Measurements from ENCODE around the gene MROH7.
"Not testable (repeated sequence)": the region's sequence is repeated elsewhere in the genome, so short reads cannot be mapped to it uniquely, and the experiment has no call there.

MROH7 gene

DNA sequence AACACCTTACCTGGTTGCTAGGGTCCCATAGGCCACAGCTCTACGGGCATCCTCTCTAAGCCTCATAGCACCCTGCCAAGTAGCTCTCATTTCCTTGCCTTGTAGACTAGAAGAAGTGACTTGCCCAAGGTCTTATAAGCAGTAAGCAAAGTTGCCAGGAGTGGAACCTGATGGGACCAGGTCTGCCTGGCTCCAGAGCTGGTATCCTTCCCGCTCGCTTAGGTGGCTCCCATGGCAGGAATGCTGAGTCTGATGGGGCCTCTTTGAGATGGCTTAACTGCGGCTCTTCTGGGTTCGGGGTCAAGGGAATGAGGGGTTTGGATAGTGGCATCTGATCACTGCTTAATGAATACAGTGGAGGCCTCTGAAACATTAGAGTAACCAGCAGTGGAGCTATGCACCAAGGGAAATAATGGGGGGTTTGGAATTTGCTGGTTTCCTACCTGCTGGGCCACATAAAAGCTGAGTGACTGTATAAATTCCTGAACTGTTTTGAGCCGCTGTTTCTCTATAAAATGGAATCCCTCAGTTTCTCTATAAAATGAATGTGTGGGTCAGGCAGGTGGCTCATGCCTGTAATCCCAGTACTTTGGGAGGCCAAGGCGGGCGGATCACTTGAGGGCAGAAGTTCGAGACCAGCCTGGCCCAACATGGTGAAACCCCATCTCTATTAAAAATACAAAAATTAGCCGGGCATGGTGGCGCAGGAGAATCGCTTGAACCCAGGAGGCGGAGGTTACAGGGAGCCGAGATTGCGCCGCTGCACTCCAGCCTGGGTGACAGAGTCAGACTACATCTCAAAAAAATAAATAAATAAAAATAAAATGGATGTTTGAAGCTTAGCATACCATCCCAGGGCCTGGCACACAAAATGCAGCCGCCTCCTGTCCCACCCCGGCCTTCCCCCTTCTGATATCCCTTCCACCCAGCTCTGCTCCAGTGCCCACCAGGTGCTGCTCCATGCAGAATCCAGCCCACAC is 30.7 kb upstream of the MROH7 start:
- no peak for DNase-seq

GRCh38 chr1:54611621-54612020 is 30.0 kb upstream of the MROH7 start:
- DNase-seq = no peak

DNA sequence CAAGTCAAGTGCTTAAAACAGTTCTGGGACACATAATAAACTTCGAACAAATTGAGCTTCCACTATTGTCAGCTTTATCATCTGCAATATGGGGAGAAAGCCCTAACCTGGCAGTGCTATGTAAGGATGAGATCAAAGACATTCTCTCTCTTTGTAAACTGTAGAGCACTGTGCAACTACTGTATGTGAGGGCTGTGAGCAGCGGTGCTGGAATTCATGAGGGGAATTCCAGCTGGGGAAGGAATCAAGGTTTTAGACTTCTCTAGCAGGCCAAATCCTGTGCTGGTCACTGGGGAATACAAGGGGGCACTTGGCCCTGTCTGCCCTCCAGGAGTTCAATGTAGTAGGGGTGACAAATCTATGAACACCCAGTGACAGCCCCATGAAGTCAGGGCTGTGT is 27.6 kb upstream of the MROH7 start:
- no peak for DNase-seq

- DNase-seq = no peak
Observed at GRCh38 chr1:54614563-54614962, 27.0 kb upstream of the MROH7 start.

DNA sequence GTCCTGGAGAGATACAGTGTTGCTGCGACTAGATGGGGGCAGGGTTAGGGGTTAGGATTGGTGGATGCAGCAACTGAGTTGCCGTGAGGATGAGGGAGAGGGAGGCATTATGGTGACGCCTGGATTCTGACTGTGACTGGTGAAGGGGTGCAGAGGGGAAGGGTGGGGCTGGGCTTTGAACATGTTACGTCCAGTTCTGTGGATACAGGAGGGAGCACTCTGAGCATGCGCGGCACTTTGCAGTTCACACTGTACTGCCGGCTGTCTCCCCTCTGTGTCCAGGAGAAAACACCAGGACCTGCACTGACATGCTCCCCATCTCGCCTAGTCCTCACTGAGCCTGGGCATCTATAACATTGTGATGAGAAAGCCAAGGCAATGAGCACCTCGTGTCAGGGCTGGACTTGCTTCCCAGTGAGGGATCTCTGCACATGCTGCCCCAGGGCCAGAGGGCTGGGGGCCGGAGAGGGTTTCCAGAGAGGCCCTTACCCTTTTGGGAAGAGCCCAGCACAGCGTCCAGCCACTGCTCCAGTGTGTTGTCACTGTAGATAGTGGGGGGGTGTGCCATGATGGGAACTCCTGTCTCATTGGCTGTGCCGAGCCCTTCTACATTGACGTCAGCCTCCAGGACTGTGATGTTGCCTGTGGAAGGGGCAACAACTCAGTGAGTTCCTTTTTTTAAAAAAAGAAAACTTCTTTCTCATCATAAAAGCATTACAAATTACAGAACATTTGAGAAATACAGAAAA is 25.9 kb upstream of the MROH7 start:
- DNase-seq = no peak

GRCh38 chr1:54619749-54620148 is 21.8 kb upstream of the MROH7 start:
- DNase-seq = no peak

DNA sequence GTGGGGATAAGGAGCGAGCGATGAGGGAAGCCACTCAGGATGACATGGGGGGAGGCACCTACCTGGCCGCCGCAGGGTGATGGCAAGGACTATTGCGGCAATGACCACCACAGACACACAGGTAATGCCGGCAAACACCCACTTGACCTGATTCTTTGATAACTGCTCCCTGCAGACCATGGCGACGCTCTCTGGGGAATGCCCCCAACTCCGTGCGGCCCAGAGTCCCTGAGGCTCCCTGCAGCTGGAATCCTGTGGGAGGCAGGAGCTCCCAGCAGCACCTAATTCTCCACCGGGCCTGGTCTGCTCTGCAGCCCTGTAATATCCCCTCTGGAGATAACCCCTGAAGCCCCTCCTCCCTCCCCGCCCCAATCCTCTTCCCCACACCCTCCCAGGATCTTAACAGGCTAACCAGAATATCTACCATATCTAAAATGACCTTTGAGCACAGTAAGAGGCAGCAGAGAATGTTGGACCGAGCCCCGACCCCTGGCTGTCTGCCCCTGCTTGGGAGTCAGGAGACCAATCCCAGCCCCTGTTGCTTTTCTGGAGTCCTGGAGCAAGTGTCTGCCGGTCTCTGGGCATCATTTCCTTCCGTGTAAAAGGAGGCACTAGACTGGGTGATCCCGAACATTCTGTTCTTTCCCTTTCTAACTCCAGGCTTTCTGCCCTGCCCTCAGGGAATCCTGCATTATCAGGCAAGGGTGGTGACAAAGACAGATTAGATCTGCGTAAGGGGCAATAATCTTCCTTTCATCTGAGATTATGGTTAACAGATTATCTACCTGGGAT is 18.2 kb upstream of the MROH7 start, which contains the start of gene FAM151A:
TSS of gene FAM151A (minus strand) at position 310 of the 792 bp plus-strand sequence. CDS start at position 180, 130 bp downstream.
- no peak for DNase-seq

- DNase-seq = no peak
Observed at GRCh38 chr1:54624466-54625464, 16.8 kb upstream of the MROH7 start.

DNA sequence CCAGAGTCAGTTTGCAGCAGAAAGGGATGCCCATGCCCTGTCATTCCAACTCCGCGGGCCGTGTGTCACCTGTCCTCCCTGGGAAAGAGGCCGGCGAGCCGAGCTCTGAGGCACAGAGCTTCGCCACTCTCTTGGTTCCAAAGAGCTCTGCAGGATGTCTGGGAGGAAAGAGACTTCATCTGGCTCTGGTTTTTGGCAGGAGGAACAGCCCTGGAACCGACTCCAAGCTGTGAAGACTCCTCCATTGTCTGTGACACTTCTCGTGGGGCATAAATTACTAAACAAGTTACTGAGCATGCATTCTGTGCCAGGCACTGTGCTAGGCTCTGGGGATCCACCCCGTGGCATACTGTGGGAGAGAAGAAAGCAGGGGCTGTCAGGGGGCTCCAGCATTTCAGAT is 14.4 kb upstream of the MROH7 start:
- DNase-seq = no peak

- DNase-seq = not testable (repeated sequence)
Observed at GRCh38 chr1:54635804-54636203, 5.8 kb upstream of the MROH7 start.

DNA sequence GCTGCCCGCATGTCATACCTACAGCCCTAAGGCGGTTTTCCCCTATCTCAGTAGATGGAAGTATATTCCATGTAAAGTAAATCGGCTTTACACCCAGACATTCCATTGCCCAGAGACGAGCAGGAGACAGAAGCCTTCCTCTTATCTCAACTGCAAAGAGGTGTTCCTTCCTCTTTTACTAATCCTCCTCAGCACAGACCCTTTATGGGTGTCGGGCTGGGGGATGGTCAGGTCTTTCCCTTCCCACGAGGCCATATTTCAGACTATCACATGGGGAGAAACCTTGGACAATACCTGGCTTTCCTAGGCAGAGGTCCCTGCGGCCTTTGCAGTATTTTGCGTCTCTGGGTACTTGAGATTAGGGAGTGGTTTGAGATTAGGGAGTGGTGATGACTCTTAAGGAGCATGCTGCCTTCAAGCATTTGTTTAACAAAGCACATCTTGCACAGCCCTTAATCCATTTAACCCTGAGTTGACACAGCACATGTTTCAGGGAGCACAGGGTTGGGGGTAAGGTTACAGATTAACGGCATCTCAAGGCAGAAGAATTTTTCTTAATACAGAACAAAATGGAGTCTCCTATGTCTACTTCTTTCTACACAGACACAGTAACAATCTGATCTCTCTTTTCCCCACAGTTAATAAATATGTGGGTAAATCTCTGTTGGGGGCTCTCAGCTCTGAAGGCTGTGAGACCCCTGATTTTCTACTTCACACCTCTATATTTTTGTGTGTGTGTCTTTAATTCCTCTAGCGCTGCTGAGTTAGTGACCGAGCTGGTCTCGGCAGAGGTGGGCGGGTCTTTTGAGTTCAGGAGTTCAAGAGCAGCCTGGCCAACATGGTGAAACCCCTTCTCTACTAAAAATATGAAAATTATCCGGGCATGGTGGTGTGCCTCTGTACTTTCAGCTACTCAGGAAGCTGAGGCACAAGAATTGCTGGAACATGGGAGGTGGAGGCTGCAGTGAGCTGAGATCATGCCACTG is 4.8 kb upstream of the MROH7 start:
- DNase-seq = not testable (repeated sequence)

GRCh38 chr1:54640361-54640760 is 1.2 kb upstream of the MROH7 start:
- DNase-seq = no peak

DNA sequence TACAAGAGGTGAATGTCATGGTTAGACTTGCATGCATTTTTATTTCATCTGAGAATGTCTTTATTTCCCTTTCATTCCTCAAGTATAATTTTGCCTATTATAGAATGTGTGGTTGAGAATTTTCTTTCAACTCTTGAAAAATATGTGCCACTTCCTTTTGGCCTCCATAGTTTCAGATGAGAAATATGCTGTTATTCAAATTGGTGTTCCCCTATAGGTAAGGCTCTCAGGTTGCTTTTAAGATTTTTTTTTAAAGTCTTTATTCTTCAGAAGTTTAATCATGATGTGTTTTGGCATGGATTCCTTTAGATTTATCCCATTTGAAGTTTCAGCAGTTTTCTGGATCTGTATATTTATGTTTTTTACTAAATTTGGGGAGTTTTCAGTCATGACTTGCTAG is 2.1 kb downstream of the MROH7 start:
- no peak for DNase-seq

GRCh38 chr1:54645806-54646676 is 4.5 kb downstream of the MROH7 start:
- DNase-seq = no peak

GRCh38 chr1:54649130-54649898 is 7.7 kb downstream of the MROH7 start:
- DNase-seq = no peak

- DNase-seq = no peak
Observed at GRCh38 chr1:54649921-54650320, 8.3 kb downstream of the MROH7 start.

DNA sequence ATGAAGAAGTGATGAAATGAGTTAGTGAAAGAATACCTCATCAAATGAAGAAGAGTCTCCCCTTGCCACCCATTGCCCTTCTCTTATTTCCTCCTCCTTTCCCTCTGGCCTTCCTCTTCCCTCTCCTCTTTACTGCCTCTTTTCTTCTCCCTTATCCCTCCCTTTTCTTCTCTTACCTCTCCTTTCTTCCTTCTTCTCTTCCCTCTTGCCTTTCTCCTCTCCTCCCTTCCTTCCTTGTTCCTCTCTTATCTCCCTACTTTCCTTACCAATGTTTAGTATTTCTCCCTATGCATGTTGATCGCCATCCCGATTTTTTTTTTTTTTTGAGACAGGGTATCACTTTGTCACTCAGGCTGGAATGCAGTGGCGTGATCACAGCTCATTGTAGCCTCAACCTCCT is 8.8 kb downstream of the MROH7 start:
- DNase-seq = no peak

- no peak for DNase-seq
Observed at GRCh38 chr1:54651608-54652007, 10.0 kb downstream of the MROH7 start.

GRCh38 chr1:54652168-54652567 is 10.6 kb downstream of the MROH7 start:
- DNase-seq = no peak
